ENCODE measurements around the gene ETNK2.

GRCh38 chr1:204153667-204154066 lies 1.8 kb upstream of the ETNK2 start:
- TF ChIP-seq, protein P1, sequence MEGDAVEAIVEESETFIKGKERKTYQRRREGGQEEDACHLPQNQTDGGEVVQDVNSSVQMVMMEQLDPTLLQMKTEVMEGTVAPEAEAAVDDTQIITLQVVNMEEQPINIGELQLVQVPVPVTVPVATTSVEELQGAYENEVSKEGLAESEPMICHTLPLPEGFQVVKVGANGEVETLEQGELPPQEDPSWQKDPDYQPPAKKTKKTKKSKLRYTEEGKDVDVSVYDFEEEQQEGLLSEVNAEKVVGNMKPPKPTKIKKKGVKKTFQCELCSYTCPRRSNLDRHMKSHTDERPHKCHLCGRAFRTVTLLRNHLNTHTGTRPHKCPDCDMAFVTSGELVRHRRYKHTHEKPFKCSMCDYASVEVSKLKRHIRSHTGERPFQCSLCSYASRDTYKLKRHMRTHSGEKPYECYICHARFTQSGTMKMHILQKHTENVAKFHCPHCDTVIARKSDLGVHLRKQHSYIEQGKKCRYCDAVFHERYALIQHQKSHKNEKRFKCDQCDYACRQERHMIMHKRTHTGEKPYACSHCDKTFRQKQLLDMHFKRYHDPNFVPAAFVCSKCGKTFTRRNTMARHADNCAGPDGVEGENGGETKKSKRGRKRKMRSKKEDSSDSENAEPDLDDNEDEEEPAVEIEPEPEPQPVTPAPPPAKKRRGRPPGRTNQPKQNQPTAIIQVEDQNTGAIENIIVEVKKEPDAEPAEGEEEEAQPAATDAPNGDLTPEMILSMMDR (IDR thresholded peaks at IDR 0.05; ENCODE audit: poor library complexity): no peak
- TF ChIP-seq EZH2 (IDR thresholded peaks at IDR 0.05; ENCODE audit: borderline replicate concordance) (no peak), EZH2phosphoT487 (IDR thresholded peaks at IDR 0.05; ENCODE audit: low read depth, severe bottlenecking, unreplicated experiment) (no peak)
